ENCODE measurements around the gene UBE2H.

The UBE2H gene

DNA sequence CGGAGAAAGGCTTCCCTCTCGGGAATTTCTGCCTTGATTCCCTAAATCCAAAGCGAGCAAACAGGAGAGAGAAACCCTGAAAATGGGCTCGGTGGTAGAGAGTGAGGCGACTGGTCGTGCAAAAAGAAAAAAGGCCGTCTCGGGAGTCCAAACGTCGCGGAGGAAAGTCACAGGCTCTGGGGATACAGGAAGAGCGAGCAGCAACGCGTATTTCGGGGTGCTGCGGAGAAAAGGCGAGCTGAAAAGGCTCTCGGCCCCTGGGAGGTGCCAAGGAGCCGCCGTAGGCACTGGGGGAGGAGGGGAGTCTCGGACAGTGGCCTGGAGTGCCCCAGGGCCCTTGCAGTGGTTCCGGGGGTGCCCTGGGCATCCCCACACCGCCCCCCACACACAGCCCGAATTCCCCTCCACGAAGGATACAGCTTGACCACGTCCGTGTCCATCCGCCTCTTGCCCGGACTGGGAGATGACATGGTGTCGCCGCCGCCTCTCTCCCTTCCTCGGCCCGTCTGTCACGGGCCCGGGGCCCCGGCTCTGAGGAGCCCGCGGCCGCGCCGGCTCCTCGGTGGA, 591 bp downstream of the UBE2H start (continued):
- TF ChIP-seq, protein P1, sequence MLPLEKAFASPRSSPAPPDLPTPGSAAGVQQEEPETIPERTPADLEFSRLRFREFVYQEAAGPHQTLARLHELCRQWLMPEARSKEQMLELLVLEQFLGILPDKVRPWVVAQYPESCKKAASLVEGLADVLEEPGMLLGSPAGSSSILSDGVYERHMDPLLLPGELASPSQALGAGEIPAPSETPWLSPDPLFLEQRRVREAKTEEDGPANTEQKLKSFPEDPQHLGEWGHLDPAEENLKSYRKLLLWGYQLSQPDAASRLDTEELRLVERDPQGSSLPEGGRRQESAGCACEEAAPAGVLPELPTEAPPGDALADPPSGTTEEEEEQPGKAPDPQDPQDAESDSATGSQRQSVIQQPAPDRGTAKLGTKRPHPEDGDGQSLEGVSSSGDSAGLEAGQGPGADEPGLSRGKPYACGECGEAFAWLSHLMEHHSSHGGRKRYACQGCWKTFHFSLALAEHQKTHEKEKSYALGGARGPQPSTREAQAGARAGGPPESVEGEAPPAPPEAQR (tag by site-specific recombination; IDR thresholded peaks at IDR 0.05), result no peak
- no peak for TF ChIP-seq ZNF223 (tag by site-specific recombination; IDR thresholded peaks at IDR 0.05)
- peak; percentile 96 for TF ChIP-seq ZBTB20 (tag by site-specific recombination; IDR thresholded peaks at IDR 0.05)
- TF ChIP-seq BCL11A (tag by site-specific recombination; IDR thresholded peaks at IDR 0.05; ENCODE audit: low read depth), result 0 out of 2 replicates have a peak, but pooled peaks have one; percentile 13
- TF ChIP-seq EGR2 (tag by site-specific recombination; IDR thresholded peaks at IDR 0.05; ENCODE audit: low read depth), result no peak
- TF ChIP-seq PRDM1 (tag by site-specific recombination; IDR thresholded peaks at IDR 0.05), result peak; percentile 36; the same call in 1 of the 2 replicates
- no peak for TF ChIP-seq ZBTB17 (tag by site-specific recombination; IDR thresholded peaks at IDR 0.05)
- no peak for TF ChIP-seq ZNF626 (tag by site-specific recombination; IDR thresholded peaks at IDR 0.05)
- no peak for TF ChIP-seq ZNF768 (tag by site-specific recombination; IDR thresholded peaks at IDR 0.05)
- no peak for TF ChIP-seq ZXDB (tag by site-specific recombination; IDR thresholded peaks at IDR 0.05)
- no peak for TF ChIP-seq ZNF76 (tag by site-specific recombination; IDR thresholded peaks at IDR 0.05; ENCODE audit: borderline replicate concordance, low read depth)
- TF ChIP-seq ZFP3 (tag by site-specific recombination; IDR thresholded peaks at IDR 0.05; ENCODE audit: low read depth), result no peak
- no peak for TF ChIP-seq ZNF596 (tag by site-specific recombination; IDR thresholded peaks at IDR 0.05)
- TF ChIP-seq, protein P2, sequence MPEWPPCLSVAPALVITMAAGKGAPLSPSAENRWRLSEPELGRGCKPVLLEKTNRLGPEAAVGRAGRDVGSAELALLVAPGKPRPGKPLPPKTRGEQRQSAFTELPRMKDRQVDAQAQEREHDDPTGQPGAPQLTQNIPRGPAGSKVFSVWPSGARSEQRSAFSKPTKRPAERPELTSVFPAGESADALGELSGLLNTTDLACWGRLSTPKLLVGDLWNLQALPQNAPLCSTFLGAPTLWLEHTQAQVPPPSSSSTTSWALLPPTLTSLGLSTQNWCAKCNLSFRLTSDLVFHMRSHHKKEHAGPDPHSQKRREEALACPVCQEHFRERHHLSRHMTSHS (tag by site-specific recombination; IDR thresholded peaks at IDR 0.05), result no peak
- TF ChIP-seq ZFP41 (tag by site-specific recombination; IDR thresholded peaks at IDR 0.05; ENCODE audit: borderline replicate concordance), result no peak
- peak; percentile 39 for TF ChIP-seq PRDM10 (tag by site-specific recombination; IDR thresholded peaks at IDR 0.05)
- TF ChIP-seq WT1 (tag by site-specific recombination; IDR thresholded peaks at IDR 0.05), result 0 out of 2 replicates have a peak, but pooled peaks have one; percentile 33
- peak; percentile 39; the same call in 1 of the 2 replicates for TF ChIP-seq ZNF366 (tag by site-specific recombination; conservative IDR thresholded peaks at IDR 0.05)
- TF ChIP-seq ZNF560 (tag by site-specific recombination; IDR thresholded peaks at IDR 0.05; ENCODE audit: borderline replicate concordance), result no peak
- no peak for TF ChIP-seq ZNF837 (tag by site-specific recombination; IDR thresholded peaks at IDR 0.05)
- peak; percentile 12 for TF ChIP-seq ZBTB48 (tag by site-specific recombination; IDR thresholded peaks at IDR 0.05)
- peak; percentile 11; the same call in 1 of the 2 replicates for TF ChIP-seq BCL11B (tag by site-specific recombination; IDR thresholded peaks at IDR 0.05; ENCODE audit: low read depth)
- TF ChIP-seq ZSCAN16 (tag by site-specific recombination; IDR thresholded peaks at IDR 0.05), result no peak
- no peak for TF ChIP-seq ZNF518A (tag by site-specific recombination; conservative IDR thresholded peaks at IDR 0.05; ENCODE audit: low read depth)
- TF ChIP-seq ZNF664 (tag by site-specific recombination; IDR thresholded peaks at IDR 0.05), result no peak
- TF ChIP-seq ZNF433 (tag by site-specific recombination; IDR thresholded peaks at IDR 0.05; ENCODE audit: low read depth), result no peak
- TF ChIP-seq CTCF (tag by site-specific recombination; IDR thresholded peaks at IDR 0.05), result peak; percentile 57
- no peak for TF ChIP-seq ZNF426 (tag by site-specific recombination; IDR thresholded peaks at IDR 0.05)

Data from HEK293 (cell line).